Smooth muscle cell (in vitro differentiated cells): Measurements from ENCODE around the gene GSG1L. TPM values are rescaled to one million over a fixed set of nuclear protein-coding genes. Genes with fewer than 3 reads are reported as not detected.

Source experiments
- DNase-seq: peaks from one replicate; lab custom pipeline; 2025; ENCODE audit not compliant: unreplicated experiment; lab: John Stamatoyannopoulos, UW
- H2AFZ ChIP-seq: fragments of 200-600 bp; sonication (generic); 2 replicates; pipeline ENCODE4 v1.6.0; 2016; ENCODE audit warnings: antibody characterized with exemption, low read depth, mild to moderate bottlenecking
- H3F3A ChIP-seq: fragments of 200-600 bp; sonication (generic); 2 replicates; pipeline ENCODE4 v1.6.0; 2017; ENCODE audit warnings: antibody characterized with exemption, low read depth
- H3K27ac ChIP-seq: fragments of 200-600 bp; sonication (generic); 2 replicates; pipeline ENCODE4 v1.5.1; 2016; ENCODE audit warnings: low read depth, mild to moderate bottlenecking
- H3K27me3 ChIP-seq: fragments of 200-600 bp; sonication (generic); 2 replicates; pipeline ENCODE4 v1.6.1; 2016; ENCODE audit warnings: low read depth, mild to moderate bottlenecking
- H3K36me3 ChIP-seq: fragments of 200-600 bp; sonication (generic); 2 replicates; pipeline ENCODE4 v1.5.1; 2016; ENCODE audit warnings: low read depth
- H3K4me1 ChIP-seq: fragments of 200-600 bp; sonication (generic); 2 replicates; pipeline ENCODE4 v1.5.1; 2016; ENCODE audit warnings: low read depth
- H3K4me2 ChIP-seq: fragments of 200-600 bp; sonication (generic); 2 replicates; pipeline ENCODE4 v1.6.0; 2016; ENCODE audit warnings: mild to moderate bottlenecking
- H3K4me3 ChIP-seq: fragments of 200-600 bp; sonication (generic); 2 replicates; pipeline ENCODE4 v1.5.1; 2016; ENCODE audit warnings: mild to moderate bottlenecking
- H3K79me2 ChIP-seq: fragments of 200-600 bp; sonication (generic); 2 replicates; pipeline ENCODE4 v1.6.0; 2016; ENCODE audit warnings: low read depth, mild to moderate bottlenecking
- H3K9ac ChIP-seq: fragments of 200-600 bp; sonication (generic); 2 replicates; pipeline ENCODE4 v1.6.0; 2016; ENCODE audit warnings: low read depth
- H3K9me3 ChIP-seq: fragments of 200-600 bp; sonication (generic); replicated peaks from 2 replicates; pipeline ENCODE4 v1.5.1; 2016; ENCODE audit warnings: low read depth
- H4K20me1 ChIP-seq: fragments of 200-600 bp; sonication (generic); 2 replicates; pipeline ENCODE4 v1.6.0; 2016; ENCODE audit warnings: low read depth
- WGBS: methylation state at CpG from one replicate; pipeline ENCODE4 v1.1.7; 2016; ENCODE audit warnings: low lambda C conversion rate; 5-methylcytosine and 5-hydroxymethylcytosine counted together
- polyA plus RNA-seq: library from polyadenylated mRNA; unstranded; fragments of >200 nt; fragmentation: Nextera tagmentation; extraction: Ambion mirVana; gene quantifications from 2 replicates; pipeline ENCODE4 v1.2.1, GENCODE V29; 2016
- total RNA-seq: library from RNA; depleted of rRNA; stranded (reverse); fragments of >200 nt; gene quantifications from 2 replicates; pipeline ENCODE4 v1.2.3, GENCODE V29; 2014
- TF ChIP-seq, protein P1 (sequence below): fragments of 200-600 bp; sonication (generic); IDR thresholded peaks from 2 replicates; pipeline ENCODE4 v1.5.1; 2017; ENCODE audit warnings: borderline replicate concordance, mild to moderate bottlenecking, antibody characterized with exemption; ENCODE audit not compliant: insufficient read depth, poor library complexity, severe bottlenecking

Gene GSG1L
- total and polyA plus RNA-seq, 2 experiments from 2014 or later = 0.31 TPM; not detected in 1

- H3K27ac ChIP-seq = no peak overlapping the region
- no peak overlapping the region for H2AFZ ChIP-seq
- H3K79me2 ChIP-seq = no peaks in the 10 kb centered on the region
- no peak overlapping the region for H3K9ac ChIP-seq
- H3K4me2 ChIP-seq = no peak overlapping the region
- DNase-seq = no peak
- 68% methylated on average over 4 of the region's 4 CpGs for WGBS
- TF ChIP-seq, protein P1, sequence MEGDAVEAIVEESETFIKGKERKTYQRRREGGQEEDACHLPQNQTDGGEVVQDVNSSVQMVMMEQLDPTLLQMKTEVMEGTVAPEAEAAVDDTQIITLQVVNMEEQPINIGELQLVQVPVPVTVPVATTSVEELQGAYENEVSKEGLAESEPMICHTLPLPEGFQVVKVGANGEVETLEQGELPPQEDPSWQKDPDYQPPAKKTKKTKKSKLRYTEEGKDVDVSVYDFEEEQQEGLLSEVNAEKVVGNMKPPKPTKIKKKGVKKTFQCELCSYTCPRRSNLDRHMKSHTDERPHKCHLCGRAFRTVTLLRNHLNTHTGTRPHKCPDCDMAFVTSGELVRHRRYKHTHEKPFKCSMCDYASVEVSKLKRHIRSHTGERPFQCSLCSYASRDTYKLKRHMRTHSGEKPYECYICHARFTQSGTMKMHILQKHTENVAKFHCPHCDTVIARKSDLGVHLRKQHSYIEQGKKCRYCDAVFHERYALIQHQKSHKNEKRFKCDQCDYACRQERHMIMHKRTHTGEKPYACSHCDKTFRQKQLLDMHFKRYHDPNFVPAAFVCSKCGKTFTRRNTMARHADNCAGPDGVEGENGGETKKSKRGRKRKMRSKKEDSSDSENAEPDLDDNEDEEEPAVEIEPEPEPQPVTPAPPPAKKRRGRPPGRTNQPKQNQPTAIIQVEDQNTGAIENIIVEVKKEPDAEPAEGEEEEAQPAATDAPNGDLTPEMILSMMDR = no peak
- H3K27me3 ChIP-seq = no peaks in the 10 kb centered on the region
- H3F3A ChIP-seq = no peaks in the 10 kb centered on the region
- no peaks in the 10 kb centered on the region for H4K20me1 ChIP-seq
- no peak overlapping the region for H3K4me3 ChIP-seq
- no peaks in the 10 kb centered on the region for H3K36me3 ChIP-seq
- H3K9me3 ChIP-seq = no peaks in the 10 kb centered on the region
- no peaks in the 10 kb centered on the region for H3K4me1 ChIP-seq
Measured at GRCh38 chr16:27959914-27960313, 103.6 kb downstream of the GSG1L start.

- no peak overlapping the region for H2AFZ ChIP-seq
- no peak overlapping the region for H3K27ac ChIP-seq
- H3K4me2 ChIP-seq = no peak overlapping the region
- no peaks in the 10 kb centered on the region for H3F3A ChIP-seq
- DNase-seq = no peak
- H3K9ac ChIP-seq = no peak overlapping the region
- 94% methylated on average over 3 of the region's 3 CpGs for whole genome bisulfite sequencing
- TF ChIP-seq, protein P1 = no peak
- H3K9me3 ChIP-seq = no peaks in the 10 kb centered on the region
- H3K27me3 ChIP-seq = peaks cover 3% of the 10 kb centered on the region
- H3K4me1 ChIP-seq = no peaks in the 10 kb centered on the region
- H3K36me3 ChIP-seq = no peaks in the 10 kb centered on the region
- no peaks in the 10 kb centered on the region for H4K20me1 ChIP-seq
- no peaks in the 10 kb centered on the region for H3K79me2 ChIP-seq
- no peak overlapping the region for H3K4me3 ChIP-seq
Measured at GRCh38 chr16:27954191-27954590, 109.3 kb downstream of the GSG1L start.

DNA sequence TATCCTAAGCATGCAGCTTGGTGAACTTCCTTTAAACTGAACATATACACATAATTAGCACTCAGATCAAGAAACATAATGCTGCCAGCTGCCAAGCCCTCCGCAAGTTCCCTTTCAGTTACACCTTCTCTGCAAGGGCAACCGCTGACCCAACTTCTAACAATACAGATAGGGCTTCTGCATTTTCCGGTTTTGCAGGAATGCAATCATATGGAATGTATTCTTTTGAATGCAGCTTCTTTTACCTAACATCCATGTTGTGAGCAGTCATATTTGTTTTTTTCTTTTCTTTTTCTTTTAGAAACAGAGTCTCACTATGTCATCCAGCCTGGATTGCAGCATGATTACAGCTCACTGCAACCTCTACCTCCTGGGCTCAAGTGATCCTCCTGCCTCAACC is 110.7 kb downstream of the GSG1L start:
- no peaks in the 10 kb centered on the region for H4K20me1 ChIP-seq
- H3K9me3 ChIP-seq = no peaks in the 10 kb centered on the region
- TF ChIP-seq, protein P1 = no peak
- no peaks in the 10 kb centered on the region for H3K79me2 ChIP-seq
- H3K36me3 ChIP-seq = no peaks in the 10 kb centered on the region
- DNase-seq = no peak
- whole genome bisulfite sequencing = 89% methylated on average over 3 of the region's 3 CpGs
- H3K27ac ChIP-seq = no peak overlapping the region
- H3F3A ChIP-seq = no peaks in the 10 kb centered on the region
- no peak overlapping the region for H3K4me2 ChIP-seq
- no peak overlapping the region for H3K9ac ChIP-seq
- H3K4me1 ChIP-seq = no peaks in the 10 kb centered on the region
- no peak overlapping the region for H2AFZ ChIP-seq
- peaks cover 3% of the 10 kb centered on the region for H3K27me3 ChIP-seq
- no peak overlapping the region for H3K4me3 ChIP-seq

DNA sequence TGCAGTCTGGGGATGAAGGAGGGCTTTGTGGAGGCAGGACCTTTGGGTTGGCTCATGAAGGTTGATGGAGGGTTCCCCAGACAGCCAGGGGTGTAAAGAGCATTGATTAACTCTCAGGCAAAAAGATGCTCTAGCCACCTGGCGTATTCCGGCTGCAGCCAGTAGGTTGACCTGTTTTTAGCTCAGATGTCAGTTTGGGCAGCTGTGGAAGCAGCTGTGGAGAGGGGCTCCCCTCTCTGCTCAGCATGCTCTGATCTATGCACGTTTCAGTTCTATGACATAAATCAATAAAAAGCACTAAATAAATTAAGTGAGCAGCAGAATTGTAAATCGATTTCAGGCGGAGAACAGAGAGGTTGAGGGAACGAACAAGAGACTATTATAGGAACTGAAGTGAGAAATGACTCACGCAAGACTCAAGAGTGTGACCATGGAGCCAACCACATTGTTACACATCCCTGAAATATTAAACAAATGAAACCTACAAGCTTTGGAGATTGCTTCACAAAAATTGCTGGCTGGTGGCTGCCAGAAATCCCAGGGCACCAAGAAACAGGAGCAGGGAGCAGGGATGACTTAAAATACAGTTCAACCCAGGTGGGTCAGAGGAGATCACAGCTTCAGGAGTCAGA is 111.9 kb downstream of the GSG1L start:
- H3K27me3 ChIP-seq = peaks cover 6% of the 10 kb centered on the region
- H2AFZ ChIP-seq = no peak overlapping the region
- no peak overlapping the region for H3K9ac ChIP-seq
- TF ChIP-seq, protein P1 = no peak
- no peak overlapping the region for H3K27ac ChIP-seq
- H3F3A ChIP-seq = no peaks in the 10 kb centered on the region
- H3K36me3 ChIP-seq = no peaks in the 10 kb centered on the region
- H3K4me3 ChIP-seq = no peak overlapping the region
- H3K4me2 ChIP-seq = no peak overlapping the region
- no peaks in the 10 kb centered on the region for H4K20me1 ChIP-seq
- WGBS = 76% methylated on average over 7 of the region's 7 CpGs
- DNase-seq = no peak
- no peaks in the 10 kb centered on the region for H3K9me3 ChIP-seq
- H3K79me2 ChIP-seq = no peaks in the 10 kb centered on the region
- no peaks in the 10 kb centered on the region for H3K4me1 ChIP-seq
